K562 (cell line): ENCODE results near the gene C1GALT1C1. TPM values are rescaled to one million over a fixed set of nuclear protein-coding genes. Genes with fewer than 3 reads are reported as not detected.

ENCODE experiments used
- DIDO1 ChIP-seq: fragments of 450-650 bp; IDR thresholded peaks from 2 replicates; pipeline ENCODE4 v1.6.1; 2016; ENCODE audit warnings: low read depth, missing biosample characterization, missing genetic modification characterization
- MGA ChIP-seq: fragments of 450-650 bp; IDR thresholded peaks from 2 replicates; pipeline ENCODE4 v1.6.1; 2016; ENCODE audit warnings: mild to moderate bottlenecking, moderate library complexity
- MXD1 ChIP-seq: fragments of 250-450 bp; sonication (Bioruptor Pico); IDR thresholded peaks from 2 replicates; pipeline ENCODE4 v1.8.0; 2021; ENCODE audit warnings: borderline replicate concordance, mild to moderate bottlenecking, moderate library complexity; ENCODE audit not compliant: poor library complexity, severe bottlenecking
- POLR2B ChIP-seq: fragments of 450-650 bp; IDR thresholded peaks from 2 replicates; pipeline ENCODE4 v1.6.1; 2018; ENCODE audit warnings: low read depth; ENCODE audit not compliant: partially characterized antibody
- ZNF644 ChIP-seq: fragments of 200-800 bp; sonication (Bioruptor generic); IDR thresholded peaks from 2 replicates; pipeline ENCODE4 v1.6.1; 2016; ENCODE audit warnings: low read depth, missing genetic modification characterization, missing compliant biosample characterization
- polyA plus RNA-seq, 8 experiments: library from polyadenylated mRNA; depleted of rRNA in 4 of 8; stranded (reverse) in 5 of 8; unstranded in 3 of 8; fragments of >200 nt; fragmentation: Nextera tagmentation in 2 of 8; fragmentation: Illumina TruSeq in 1 of 8; extraction: Ambion mirVana in 2 of 8; extraction: Trizol in 1 of 8; gene quantifications; 2 replicates each; pipeline versions ENCODE4 v1.2.1 to v1.2.3, GENCODE V29; 2011 to 2014; ENCODE audit warnings: inconsistent platforms in 1 of 8, missing spikeins in 1 of 8
- total RNA-seq, 7 experiments: library from RNA; depleted of rRNA in 6 of 7; stranded (reverse); fragments of >200 nt in 6 of 7; fragmentation: Illumina TruSeq in 2 of 7; extraction: Trizol in 2 of 7; gene quantifications; 2 replicates each; pipeline versions ENCODE4 v1.2.1 to v1.2.3, GENCODE V29; 2011 to 2021; ENCODE audit warnings: low replicate concordance in 1 of 7
- TF ChIP-seq, protein P1 (sequence below): sonication (generic); formaldehyde crosslinking; IDR thresholded peaks from 2 replicates; pipeline ENCODE4 v1.8.1; 2023; ENCODE audit warnings: mild to moderate bottlenecking, missing genetic modification reagents
- TF ChIP-seq, protein P2 (sequence below): IDR thresholded peaks from 2 replicates; pipeline ENCODE4 v1.6.1; 2011; ENCODE audit not compliant: insufficient read length; ENCODE audit errors: extremely low read depth
- TF ChIP-seq, protein P3 (sequence below): fragments of 200-800 bp; sonication (Bioruptor generic); IDR thresholded peaks from 2 replicates; pipeline ENCODE4 v1.6.1; 2017; ENCODE audit warnings: missing genetic modification characterization, missing compliant biosample characterization

Gene C1GALT1C1
- total and polyA plus RNA-seq, 9 of the 15 experiments (the other 6 are each of a cell fraction or from before 2014, with no cell fraction given) = 9.6 to 49.4 (median 17.1) TPM

GRCh38 chrX:120677004-120677652 lies 47.3 kb upstream of the C1GALT1C1 start (continued):
- TF ChIP-seq MGA = no peak
- no peak for TF ChIP-seq MXD1 (CRISPR knock-in tag)
- TF ChIP-seq, protein P1, sequence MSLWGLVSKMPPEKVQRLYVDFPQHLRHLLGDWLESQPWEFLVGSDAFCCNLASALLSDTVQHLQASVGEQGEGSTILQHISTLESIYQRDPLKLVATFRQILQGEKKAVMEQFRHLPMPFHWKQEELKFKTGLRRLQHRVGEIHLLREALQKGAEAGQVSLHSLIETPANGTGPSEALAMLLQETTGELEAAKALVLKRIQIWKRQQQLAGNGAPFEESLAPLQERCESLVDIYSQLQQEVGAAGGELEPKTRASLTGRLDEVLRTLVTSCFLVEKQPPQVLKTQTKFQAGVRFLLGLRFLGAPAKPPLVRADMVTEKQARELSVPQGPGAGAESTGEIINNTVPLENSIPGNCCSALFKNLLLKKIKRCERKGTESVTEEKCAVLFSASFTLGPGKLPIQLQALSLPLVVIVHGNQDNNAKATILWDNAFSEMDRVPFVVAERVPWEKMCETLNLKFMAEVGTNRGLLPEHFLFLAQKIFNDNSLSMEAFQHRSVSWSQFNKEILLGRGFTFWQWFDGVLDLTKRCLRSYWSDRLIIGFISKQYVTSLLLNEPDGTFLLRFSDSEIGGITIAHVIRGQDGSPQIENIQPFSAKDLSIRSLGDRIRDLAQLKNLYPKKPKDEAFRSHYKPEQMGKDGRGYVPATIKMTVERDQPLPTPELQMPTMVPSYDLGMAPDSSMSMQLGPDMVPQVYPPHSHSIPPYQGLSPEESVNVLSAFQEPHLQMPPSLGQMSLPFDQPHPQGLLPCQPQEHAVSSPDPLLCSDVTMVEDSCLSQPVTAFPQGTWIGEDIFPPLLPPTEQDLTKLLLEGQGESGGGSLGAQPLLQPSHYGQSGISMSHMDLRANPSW (CRISPR knock-in tag) = no peak
- TF ChIP-seq DIDO1 (tag) = no peak
- no peak for TF ChIP-seq ZNF644
- TF ChIP-seq, protein P2, sequence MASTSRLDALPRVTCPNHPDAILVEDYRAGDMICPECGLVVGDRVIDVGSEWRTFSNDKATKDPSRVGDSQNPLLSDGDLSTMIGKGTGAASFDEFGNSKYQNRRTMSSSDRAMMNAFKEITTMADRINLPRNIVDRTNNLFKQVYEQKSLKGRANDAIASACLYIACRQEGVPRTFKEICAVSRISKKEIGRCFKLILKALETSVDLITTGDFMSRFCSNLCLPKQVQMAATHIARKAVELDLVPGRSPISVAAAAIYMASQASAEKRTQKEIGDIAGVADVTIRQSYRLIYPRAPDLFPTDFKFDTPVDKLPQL = no peak
- no peak for TF ChIP-seq POLR2B
- TF ChIP-seq, protein P3, sequence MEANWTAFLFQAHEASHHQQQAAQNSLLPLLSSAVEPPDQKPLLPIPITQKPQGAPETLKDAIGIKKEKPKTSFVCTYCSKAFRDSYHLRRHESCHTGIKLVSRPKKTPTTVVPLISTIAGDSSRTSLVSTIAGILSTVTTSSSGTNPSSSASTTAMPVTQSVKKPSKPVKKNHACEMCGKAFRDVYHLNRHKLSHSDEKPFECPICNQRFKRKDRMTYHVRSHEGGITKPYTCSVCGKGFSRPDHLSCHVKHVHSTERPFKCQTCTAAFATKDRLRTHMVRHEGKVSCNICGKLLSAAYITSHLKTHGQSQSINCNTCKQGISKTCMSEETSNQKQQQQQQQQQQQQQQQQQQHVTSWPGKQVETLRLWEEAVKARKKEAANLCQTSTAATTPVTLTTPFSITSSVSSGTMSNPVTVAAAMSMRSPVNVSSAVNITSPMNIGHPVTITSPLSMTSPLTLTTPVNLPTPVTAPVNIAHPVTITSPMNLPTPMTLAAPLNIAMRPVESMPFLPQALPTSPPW (CRISPR knock-in tag) = no peak
